Activated CD4-positive, CD25-positive, alpha-beta regulatory T cell treated with anti-CD3 and anti-CD28 coated beads, Interleukin-2, amount 50 U/mL, for 72 hours (primary cell): ENCODE measurements around the gene RASSF5.

Experiments used
- DNase-seq: peaks from one replicate; pipeline ENCODE4 v3.0.0; 2021

The RASSF5 gene

DNA sequence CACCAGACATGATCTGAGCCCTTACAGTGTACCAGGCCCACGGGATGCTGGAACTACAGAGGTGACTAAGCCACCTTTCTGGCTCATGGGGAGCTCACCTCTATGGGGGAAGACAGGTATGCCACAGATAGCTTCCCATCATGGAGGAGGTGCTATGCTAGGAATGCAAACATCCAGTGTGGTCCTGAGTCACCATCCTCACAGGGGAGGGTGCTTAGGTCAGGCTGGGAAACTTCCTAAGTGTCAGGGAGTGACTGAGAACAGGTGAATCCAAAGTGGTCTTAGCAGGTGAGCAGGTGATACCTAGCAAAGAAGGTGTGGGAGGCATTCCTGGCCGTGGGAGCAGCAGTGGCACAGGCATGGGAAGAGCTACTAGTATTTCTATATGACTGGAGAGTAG lies 8.6 kb upstream of the RASSF5 start:
- DNase-seq: no peak

- no peak for DNase-seq
Observed at GRCh38 chr1:206500046-206500445, 7.3 kb upstream of the RASSF5 start.

GRCh38 chr1:206501881-206502280 lies 5.5 kb upstream of the RASSF5 start:
- no peak for DNase-seq

GRCh38 chr1:206502403-206502802 lies 4.9 kb upstream of the RASSF5 start:
- no peak for DNase-seq

- no peak for DNase-seq
Observed at GRCh38 chr1:206502812-206503211, 4.5 kb upstream of the RASSF5 start.

DNA sequence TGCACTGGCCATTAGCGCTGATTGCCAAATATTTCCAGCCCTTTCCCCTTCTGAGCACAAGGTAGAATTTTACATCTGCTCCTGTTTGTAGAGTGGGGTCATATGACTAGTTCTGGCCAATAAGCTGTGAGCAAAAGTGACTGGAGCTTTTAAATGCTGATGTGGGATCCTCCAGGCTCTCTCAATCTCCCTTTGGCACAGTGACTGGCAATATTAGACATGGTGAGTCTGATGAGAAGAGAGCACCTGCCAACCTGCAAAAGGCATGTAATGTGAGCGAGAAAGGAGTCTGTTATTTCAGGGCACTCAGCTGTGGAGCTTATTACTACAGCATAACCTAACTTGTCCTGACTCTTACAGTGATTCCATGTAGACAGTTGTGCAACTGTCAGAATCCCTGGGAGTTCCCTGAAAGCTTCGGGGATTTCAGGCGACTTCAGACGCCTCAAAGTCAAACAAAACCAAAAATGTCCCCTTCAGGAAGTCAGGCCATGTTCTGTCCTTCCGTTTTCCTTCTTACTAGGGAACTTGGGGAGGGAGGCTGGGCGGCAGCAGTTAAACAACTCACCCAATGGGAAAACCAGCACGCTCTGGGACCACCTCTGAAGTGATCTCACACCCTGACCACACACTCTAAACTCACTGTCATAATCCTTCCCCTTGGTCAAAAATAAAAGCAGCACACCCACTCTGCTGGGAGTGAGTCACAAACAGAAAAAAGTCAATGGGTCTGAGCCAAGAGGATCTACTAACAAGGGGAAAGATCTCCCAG lies 3.6 kb upstream of the RASSF5 start:
- DNase-seq: no peak

GRCh38 chr1:206504363-206504713 lies 3.0 kb upstream of the RASSF5 start:
- DNase-seq: no peak

GRCh38 chr1:206505702-206506355 lies 1.5 kb upstream of the RASSF5 start:
- DNase-seq: no peak

DNA sequence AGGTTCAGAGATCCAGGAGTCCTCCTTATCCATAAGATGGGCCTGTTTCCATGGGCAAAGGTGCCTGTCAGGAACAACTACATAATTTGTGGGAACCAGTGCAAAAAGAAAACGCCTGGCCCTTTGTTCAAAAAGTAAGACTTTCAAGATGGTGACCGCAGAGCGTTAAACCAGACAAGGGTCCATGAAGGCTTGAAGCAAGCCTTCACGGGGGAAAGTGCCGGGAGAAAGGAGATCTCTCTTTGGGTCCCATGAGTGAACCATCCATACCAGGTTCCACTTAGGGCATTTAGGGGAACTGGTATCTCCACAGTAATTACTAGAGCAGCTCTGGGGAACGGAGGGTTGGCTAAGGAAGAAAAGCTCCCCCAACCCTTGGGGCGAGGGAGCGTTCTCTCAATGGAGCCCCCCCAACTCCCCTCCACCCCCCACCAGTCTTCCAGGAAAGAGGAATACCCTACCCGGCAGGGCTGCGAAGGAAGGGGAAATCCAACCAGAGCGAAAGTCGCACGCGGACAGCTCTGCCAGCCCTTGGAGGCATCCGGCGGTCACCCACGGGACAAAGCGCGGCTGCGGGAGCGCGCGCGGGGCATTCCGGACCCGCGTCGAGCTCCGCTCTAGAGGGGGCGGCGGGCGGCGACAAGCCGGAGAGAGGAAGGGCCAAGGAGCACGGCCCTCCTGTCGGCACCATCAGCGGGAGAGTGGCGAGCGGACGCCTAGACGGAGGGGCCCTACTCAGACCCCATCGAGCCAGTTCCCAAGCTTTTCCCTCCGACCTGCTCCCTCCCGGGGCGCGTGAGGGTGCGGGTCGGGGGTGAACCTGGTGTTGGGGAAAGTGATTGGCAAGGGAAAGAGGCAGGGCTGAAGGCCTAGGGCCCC lies 687 bp upstream of the RASSF5 start:
- DNase-seq: peak; percentile 52

DNA sequence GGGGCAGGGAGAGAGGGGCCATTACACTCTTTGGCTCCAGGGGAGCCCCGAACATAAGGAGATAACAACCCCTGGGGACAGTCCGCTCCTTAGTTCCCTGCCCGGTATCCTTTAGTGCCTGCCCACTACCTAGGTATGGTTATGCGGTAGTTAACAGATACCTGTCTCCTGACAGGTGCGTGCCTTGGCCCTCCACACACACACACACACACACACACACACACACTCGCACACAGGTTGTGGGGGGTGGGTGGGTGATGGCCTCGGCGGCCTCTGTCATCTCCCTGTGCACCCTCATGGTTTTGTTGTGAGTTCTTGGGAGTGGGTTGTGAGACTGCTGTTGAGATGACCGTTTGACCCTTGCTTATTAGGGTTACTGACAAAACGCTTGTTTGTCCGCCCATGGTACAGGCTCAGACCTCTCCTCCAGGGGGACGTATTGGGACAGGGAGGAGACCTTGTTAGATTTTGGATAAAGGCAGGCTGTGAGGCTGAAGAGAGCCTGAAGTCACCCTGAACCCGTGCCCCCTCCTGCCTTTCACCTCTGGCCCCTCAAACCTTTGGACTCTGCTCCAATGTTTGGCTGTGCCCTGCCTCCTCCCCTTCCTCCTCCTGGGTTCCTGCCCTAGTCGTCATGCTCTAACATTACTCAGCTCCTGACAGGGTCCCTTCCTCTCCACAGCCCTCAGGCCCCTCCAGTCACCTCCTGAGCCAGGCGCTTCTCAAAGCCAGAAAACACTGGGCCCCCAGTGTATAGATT lies 979 bp downstream of the RASSF5 start:
- no peak for DNase-seq

DNA sequence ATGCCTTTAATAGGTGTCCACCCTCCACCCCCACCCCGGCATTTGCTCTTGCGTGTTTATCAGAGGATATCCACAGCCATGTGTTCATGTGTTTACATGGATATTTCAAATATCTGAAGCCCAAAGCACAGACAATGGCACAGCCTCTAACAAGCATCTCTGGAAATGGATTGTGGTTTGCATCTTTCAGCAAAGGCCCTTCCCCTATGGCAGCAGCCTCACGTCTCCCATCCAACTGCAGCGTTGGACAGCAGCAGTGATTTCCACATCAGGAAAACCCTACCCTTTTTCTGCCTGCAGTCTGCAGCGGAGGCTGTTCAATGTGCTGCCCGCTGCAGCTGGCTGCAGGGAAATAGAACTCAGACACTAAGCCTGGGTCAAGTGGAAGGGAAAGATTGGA lies 1.6 kb downstream of the RASSF5 start:
- DNase-seq: no peak

GRCh38 chr1:206509612-206510257 lies 2.4 kb downstream of the RASSF5 start:
- DNase-seq: no peak

GRCh38 chr1:206510371-206510770 lies 3.0 kb downstream of the RASSF5 start:
- no peak for DNase-seq

DNA sequence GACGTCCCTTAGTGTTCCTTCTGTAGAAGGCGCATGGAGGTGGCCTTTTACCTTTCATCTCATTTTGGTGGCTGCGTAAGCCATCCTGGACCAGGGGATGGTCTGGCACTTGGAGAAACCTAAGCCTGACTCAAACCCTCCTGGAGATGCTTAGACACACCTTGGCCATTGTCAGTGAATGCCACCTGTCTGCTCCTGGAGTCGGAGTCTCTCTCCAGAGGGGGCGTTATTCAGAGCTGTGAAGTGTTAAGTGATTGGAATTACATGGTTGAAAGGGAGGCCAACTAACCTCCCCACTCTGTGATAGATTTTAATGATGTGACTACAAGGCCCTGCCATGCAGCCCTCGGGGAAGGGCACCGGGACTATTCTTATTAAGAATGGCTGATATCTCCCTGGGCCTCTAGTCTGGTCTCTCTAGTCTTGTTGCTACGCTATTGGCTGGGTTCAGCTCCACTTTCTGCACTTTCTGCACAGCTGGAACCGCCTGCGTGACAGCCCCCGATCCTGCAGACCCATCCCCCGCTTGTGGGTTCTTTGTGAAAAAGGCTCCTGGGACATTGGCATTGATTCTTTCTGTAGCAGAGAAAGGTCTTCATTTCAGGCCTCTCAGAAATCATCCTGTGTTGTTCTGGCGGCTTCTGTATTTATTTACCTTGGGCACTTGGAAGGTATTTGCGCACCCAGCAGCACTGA lies 4.2 kb downstream of the RASSF5 start:
- DNase-seq: no peak

DNA sequence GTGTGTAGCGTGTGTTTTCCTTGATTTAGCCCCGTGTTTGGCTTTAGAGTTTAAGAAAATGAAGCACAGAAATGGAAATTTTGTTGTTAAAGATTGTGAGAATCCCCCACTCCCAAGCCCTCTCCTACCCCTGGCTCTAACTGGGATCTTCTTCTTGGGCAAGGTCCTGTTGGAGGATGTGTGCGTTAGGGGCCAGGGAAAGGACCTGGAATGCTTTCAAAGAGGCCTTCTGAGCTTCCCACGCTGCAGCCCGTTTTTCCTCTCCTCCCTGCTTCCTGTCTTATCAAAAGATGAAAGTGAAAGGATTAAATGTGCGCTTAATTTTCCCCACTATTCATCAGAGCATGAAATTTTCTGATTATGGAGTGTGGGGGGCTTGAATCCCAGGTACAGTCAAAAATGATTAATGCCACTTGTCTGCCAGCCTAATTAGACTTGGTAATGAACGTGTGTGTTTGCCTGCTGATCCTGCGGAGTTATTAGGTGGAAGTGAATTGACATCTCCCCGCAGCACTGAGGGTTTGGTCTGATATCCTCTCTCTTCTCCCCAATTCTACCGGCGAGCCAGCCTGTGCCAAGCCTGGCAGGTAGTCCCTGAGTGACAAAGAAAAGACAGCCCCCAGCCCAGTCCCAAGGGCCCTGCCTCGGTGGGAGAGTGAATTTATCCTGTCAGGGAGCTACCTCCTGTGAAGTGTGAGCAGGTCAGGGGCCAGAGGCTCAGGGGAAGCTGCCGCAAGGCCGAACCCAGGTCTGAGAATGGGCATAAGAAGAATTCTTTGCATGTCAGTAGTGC lies 4.9 kb downstream of the RASSF5 start:
- no peak for DNase-seq

GRCh38 chr1:206512851-206513180 lies 5.5 kb downstream of the RASSF5 start:
- no peak for DNase-seq

DNA sequence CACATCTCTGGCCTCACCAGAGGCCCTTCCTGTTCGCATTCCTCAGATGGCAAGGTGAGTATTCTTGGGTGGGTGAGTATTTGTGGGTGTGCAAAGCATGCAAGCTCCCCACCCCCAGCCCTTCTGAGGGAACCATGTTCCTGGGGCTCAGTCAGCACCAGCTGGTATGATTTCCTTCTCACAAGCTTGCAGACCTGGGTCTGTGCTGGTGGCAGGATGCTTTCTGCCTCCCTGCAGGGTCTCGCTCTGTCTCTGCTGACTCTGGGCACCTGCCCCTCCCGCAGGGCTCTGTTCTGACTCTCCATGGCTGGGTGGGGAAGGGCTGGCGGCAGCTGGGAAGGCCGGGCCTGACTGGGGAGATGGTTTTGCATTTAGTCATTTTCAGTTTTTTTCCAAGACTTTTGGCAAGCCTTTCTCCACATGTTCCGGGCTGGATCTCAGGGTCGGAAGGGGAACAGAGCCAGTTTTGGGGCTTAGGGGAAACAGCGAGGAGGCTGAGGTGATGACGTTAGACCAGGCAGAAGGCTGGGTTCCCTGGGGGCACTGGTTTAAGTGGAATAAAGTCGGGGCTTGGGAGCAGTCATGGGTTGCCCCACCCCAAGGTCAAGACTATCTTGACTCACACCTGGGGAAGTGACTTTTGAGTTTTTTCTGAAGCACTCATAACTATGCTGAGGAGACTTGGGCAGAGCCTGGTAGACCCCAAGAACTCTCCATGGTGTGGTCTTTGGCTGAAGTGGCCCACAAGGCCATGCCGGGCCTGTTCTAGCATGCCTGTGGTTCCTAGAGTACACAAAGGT lies 6.2 kb downstream of the RASSF5 start:
- no peak for DNase-seq

GRCh38 chr1:206514813-206515387 lies 7.6 kb downstream of the RASSF5 start:
- no peak for DNase-seq

DNA sequence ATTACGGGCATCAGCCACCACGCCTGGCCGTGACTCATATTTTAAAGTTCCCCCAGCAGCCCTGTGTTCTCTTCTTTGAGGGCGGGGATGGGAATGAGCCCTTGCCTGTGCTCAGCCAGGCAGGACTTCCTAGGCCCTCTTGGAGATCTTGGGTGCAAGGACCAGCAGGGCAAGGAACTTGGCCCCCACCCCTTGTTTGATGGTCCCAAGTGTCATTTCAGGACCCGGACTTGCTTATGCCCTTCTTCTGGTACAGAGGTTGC lies 9.3 kb downstream of the RASSF5 start:
- no peak for DNase-seq

DNA sequence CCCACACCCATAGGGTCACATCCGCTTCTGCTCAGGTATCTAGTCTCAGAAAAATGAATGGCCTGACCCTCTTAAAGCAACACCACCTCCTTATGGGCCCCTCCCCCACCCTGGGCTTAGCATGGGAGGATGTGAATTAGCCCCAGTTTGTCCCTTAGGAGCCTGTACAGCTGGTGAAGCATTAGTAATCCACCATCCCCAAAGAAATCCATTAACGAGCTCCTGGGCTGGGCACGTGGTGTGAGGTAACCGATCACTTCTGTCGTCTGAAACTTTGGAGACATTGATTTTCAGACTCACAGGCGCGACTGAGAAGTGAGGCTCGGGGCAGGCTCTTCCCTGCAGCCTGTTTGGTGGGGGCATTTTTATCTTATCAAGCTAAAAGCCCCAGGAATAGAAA lies 10.5 kb downstream of the RASSF5 start:
- no peak for DNase-seq
